GM18517 (cell line): ENCODE results near the gene P2RY12.

Experiments used
- ATAC-seq: cut with Tn5 transposase; IDR thresholded peaks from one replicate; pipeline ENCODE4 v1.9.1; 2021; ENCODE audit warnings: mild to moderate bottlenecking, moderate library complexity; ENCODE audit not compliant: unreplicated experiment

The P2RY12 gene

DNA sequence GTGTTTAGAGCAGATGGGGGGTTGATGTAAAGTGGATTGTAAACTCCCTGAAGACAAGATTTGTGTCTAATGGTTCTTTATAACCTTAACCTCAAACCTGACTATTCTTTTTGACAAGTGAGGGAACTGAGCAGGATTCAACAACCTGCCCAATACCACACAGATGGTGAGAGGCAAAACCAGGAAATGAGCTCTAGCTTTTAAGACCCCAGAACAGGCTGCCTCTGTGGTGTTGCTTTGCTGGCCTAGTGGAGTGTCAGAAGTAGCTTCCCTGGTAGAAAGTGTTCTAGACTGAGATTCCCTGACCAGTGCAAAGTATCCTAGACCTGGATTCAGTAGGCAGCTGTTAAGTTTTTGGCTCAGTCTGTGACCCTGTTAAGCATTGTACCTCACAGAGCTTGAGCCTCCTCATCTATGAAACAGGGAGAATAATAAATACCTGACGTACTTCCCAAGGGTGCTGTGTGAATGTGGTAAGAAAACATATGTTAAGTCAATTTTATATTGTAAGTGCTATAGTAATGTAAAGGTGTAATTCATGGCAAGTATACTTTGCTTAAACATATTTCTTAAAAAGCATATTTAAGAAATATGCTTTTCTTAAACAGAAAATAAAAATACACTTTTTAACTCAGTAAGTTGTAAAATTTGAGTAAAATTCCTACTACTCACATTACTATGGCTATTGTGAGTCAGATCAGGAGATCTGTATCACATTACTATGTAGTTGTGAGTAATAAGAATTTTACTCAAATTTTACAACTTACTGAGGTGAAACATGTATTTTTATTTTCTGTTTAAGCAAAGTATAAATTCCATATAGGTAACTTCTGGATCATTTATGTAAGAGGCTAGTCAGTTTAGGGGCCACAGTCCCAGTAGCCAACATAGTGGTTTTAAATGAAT, 76.7 kb downstream of the P2RY12 start:
- no peak for ATAC-seq

DNA sequence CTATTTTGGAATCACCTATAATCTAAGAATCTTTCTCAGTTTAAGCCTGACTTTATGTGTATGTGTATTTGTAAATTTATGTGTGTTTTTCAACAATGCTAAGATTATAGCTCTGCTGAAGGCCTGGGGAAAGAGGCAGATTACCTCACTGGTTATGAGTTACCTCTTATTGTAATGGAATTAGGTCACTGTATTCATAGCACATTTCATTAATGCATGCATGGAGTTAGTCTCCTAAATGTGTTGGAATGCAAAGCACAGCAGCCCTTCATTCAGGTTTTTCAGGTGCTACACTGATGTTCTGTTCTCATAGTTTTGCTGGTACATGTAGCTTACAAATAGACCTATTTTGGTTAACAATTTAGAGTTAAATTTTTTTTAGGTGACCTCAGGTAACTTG, 77.4 kb downstream of the P2RY12 start:
- no peak for ATAC-seq

DNA sequence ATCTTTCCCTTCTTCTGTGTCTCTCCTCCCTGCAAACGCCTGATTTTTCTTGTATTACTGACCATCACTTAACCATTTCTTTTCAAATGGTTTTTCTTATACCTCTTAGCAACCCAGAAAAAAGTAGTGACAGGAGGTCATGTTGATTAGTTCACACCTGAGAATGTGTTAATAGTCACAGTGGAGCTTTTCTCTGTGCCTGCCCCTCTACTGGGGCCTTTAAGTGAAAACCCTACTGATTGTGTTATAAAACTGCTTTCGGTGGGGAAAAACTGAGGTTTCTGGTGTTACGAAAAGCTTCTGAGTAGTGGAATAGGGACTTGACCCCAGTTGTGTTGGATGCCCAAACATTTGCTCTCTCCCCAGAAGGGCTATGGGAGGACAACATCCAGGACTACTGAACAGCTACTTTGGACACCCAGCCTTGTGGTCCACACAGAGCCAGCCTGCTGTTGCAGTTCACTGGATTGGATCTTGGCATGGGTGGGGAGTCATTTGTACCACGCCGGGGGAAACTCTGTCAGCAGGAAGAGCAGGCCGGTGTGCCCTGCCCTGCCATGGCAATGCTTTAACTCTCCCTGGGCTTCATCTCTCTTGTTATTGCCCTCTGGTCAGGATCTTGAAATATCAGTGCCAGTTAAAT, 78.3 kb downstream of the P2RY12 start:
- no peak for ATAC-seq

DNA sequence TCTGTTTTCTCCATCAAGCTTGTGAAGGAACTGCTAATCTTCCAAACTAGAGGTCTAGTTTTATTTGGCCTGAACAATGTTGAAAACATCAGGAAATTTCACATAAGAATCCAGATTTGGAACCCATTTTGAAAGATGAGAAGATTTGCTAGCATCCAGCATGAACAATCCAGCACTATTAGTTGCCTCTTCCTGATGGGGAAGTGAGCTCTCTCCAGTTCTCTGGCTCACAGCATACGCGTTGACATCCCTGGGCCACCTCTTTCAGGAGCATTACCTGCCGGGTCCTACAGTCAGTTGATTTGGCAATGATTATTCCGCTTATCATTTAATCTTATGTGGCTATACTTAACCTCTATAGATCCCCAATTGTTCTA, 78.8 kb downstream of the P2RY12 start:
- ATAC-seq, result no peak

DNA sequence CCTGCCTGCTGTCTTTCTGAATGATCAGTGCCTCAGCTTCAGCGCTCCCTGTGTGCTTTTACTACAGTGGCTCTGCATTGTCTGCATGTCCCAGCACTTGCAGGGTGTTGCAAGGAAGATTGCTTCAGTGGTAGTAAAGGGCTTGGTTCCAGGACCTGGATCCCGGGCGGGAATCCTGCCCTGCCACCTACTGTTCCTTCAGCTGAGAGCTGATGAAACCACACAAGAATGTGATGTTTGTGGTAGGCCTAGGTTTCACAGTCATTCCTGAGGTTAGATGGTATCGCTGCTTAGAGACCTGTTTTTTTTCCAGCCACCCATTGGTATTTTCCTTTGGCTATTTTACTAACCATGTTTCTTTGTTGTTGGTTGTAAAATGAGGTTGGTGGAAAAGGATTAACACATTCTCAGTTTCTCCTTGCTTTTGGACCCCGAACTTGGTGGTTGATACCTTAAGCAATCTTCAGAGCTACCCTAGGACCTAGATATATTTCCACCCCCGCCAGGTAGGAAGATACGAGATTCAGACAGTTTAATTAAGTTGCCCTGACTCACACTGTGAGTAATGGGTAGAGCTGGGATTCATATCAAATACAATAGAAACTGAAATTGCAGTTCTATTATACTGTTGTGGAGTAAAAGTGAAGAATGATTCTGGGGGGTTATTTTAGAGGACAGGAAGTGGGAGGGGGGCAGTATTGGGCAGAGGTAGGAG, 79.3 kb downstream of the P2RY12 start:
- no peak for ATAC-seq

DNA sequence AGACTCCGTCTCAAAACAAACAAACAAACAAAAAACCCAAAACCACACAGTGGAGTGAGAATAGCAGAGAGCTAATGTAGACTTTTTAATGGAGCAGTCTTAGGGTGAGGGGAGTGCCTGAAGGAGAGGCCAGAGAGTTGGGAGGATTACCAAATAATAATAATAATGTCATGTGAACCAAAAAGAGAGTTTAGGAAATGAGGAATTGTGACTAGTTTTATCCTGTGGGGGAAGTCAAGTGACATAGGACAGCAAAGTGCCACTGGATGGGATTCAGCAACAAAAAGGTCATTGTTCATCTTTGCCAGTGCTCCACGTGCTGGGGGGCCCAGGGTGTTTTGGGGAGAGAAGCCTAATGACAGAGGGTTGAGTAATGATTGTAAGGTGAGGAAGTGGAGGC, 80.8 kb downstream of the P2RY12 start:
- ATAC-seq, result no peak

DNA sequence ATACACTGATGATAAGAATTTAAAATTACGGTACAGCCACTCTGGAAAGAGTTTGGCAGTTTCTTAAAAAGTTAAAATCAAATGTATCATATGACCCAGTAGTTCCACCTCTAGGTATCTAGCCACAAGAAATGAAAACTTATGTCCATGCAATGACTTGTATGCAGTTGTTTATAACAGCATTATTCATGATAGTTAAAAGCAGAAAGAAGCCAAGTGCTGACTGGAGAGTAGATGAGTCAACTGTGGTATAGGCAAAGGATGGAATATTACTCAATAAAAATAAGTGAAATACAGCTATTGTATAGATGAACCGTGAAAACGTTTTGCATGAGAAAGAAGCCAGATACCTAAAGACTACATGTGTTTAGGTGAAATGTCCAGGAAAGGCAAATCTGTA, 82.8 kb downstream of the P2RY12 start:
- ATAC-seq, result no peak

DNA sequence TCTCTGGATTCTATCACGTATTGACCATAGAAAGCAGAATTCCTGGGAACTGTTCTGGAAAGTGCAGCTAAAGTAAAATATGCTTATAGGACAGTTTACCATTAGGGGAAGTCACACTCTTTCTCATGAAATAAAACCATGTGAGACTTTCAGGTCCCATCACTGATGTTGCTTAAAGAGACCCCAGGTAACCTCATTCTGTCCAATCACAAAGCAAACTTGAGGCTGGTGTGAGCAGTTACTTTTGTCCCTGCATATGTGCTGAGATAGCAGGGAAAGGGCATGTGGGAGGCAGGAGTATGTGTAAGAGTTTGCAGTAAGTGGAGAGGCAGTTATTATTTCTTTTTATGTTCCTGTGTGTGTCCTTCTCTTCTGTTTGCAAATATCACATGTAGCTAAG, 84.0 kb downstream of the P2RY12 start:
- ATAC-seq, result no peak

DNA sequence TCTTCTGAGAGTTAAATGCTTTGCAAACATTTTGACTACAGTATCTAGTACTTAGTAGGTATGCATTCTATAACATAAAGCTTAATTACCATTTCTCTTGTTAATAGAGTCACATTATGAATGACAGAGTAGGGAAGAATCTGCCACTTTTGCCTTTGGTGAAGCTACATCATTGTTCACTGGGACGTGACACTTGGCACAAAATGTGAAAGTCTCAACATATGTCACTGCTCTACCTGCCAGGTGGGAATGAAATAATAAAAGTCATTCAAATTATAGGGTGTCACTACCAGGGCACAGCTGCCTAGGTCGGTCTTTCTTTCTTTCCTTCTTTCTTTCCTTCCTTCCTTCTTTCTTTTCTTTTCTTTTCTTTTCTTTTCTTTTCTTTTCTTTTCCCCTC, 85.5 kb downstream of the P2RY12 start:
- ATAC-seq, result no peak

DNA sequence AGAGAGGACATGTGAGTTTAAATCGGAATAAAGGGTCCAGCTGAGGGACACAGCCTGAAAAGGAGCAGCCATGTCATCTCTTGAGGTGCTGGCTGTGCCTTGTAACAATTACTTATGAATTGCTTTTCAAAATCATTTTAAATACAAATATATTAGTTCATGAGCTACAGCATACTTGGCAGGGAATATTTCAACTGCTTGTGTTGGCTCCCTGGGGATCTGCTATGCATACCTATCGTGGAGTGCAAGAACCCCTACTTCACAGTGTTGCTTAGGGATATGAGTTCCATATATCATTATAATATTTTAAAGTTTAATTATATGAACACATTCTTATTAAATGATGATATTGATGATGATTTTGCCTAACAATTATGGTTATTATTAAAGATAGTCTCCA, 87.1 kb downstream of the P2RY12 start:
- ATAC-seq, result no peak

DNA sequence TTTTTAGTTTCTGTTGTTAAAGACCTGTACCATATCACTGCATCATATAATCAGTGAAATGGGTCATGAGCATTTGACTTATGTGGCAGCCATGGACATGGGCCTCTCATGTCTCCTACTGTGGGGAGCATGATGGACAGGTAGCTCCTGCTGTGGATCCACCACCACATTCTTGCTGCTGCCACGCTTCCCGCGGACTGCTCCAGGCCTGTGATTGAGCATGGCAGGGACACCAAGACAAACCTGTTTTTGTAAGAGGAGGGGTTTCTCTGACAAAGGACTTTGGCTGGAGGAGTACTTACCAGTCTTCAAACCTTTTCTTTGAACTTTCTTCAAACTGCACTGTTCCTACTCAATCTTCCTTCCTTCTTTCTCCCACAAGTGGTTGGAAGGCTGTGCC, 88.3 kb downstream of the P2RY12 start:
- ATAC-seq, result no peak

DNA sequence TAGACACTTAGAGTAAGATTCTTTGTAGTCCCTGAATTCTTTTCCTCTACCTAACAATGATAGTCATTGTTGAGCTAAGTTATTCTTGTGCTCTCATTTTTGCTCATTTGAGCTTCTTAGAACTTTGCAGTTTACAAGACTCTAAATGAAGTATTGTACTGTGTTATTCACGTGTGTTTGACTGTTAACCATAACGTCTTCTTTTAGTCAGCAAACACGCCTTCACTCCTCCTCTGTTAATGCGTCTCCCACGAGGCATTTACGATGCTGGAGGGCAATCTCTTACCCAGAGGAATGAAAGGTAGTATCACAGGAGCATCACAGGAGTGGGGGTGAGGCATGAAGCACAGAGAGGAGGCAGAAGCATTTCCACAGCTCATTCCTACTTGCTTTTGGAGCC, 91.4 kb downstream of the P2RY12 start:
- no peak for ATAC-seq

DNA sequence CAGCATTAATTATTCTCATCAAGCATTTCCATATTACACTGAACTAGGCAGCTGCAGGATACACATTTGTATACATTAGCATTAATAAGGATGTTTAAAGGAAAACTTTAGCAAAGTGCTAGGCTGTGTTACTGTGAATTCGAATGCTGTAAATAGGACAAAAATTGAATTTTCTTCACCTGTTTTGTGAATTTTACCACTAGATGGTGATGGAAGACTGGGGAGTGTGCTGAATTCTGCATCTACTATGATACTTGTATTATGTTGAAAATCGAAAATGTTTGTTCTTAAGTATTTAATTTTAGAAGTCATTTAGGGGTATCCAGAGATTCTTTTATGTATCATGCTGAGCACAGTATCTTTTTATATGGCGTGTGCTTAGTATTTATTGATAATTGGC, 93.9 kb downstream of the P2RY12 start:
- ATAC-seq, result no peak

DNA sequence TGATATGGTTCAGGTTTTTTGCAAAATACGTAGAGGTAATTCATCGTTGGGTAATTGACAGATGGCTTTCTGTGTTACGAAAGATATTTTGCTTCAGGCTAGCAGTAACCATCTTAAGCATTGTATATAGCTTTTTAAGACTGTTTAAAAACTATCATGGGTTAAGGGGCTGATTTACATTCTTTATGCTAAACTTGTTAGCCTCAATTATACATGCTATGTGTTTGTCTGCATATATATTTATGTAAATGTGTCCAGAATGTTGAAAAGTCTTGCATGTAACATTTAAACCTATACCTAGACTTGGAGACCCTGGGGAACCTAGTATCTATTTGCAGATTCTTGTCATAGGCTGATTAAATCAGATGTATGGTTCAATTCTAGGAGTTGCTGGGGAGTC, 95.1 kb downstream of the P2RY12 start:
- ATAC-seq, result no peak
